Putamen (tissue), 1 donor: ENCODE data around the gene OR2V1.
"Not testable (repeated sequence)": the region's sequence is repeated elsewhere in the genome, so short reads cannot be mapped to it uniquely, and the experiment has no call there.

Experiments used
- DNase-seq: peaks from one replicate; pipeline ENCODE4 v3.0.0-alpha.2; 2016; ENCODE audit warnings: low spot score

The OR2V1 gene, protein sequence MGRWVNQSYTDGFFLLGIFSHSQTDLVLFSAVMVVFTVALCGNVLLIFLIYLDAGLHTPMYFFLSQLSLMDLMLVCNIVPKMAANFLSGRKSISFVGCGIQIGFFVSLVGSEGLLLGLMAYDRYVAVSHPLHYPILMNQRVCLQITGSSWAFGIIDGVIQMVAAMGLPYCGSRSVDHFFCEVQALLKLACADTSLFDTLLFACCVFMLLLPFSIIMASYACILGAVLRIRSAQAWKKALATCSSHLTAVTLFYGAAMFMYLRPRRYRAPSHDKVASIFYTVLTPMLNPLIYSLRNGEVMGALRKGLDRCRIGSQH

DNA sequence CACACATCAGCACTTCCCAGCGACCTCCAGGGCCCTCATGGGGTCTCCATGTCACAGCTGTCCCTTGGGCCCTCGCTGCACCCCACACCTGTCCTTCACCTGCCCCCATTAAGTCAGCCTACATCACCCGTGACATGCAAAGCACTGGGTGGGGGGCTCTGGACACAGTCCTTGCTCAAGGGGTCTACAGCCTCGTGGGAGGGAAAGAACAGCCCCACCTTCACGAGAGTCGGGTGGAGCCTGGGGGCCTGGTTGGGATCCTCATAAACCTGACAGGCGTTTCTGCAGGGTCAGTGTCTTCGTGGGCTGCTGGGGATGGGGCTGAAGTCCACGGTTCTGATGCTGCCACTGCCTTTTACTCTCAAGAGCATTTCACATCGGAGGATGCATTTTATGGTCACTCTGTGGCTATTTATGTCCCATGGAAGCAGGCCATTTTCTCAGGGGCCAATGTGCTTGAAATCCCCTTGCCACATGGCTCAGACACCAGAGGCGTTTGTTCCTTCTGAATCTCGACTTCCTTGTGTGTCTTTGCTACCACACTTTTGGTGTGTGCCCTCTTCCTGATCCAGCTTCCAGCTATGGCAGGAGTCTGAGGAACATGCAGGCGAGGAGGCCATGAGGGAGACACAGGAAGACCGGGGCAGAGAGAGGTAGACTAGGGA, at the start of gene OR2V1:
Gene OR2V1, minus strand, starts transcription at position 338 of the 665 bp plus-strand sequence. CDS start 5,865 bp downstream, outside the sequence.
- DNase-seq = no peak

GRCh38 chr5:181177559-181177958, 46.6 kb upstream of the OR2V1 start:
- not testable (repeated sequence) for DNase-seq

GRCh38 chr5:181176254-181176952, 45.4 kb upstream of the OR2V1 start:
- DNase-seq = no peak

GRCh38 chr5:181173420-181174342, 42.7 kb upstream of the OR2V1 start:
- DNase-seq = no peak

DNA sequence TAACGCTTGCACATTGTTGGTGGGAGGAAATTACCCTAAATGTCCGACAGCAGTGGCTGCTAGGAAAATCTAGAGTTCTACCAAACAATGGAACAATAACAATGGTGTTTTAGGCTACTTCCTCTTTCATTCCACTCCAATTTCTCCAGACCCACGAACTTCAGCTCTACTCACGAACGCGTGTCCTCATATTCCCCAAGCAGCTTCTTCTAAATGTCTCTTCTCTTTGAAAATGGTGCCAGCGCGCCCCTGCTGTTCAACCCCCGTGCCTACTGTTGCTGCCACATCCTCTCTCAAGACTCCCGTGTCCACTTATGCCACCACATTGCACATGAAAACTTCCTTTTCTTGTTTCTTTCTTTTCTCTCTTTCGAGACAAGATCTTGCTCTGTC, 42.1 kb upstream of the OR2V1 start:
- DNase-seq = no peak

DNA sequence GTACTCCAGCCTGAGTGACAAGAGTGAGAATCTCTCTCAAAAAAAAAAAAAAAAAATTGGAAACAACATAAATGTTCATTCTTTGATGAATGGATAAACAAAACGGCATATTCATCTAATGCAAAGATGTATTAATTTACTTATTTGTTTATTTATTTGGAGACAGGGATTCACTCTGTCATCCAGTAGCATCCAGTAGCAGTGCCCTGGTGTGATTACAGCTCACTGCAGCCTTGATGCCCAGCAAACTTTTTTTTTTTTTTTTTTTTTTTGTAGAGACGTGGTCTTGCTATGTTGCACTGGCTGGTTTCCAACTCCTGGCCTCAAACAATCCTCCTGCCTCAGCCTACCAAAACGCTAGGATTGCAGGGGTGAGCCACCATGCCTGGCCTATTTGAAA, 40.8 kb upstream of the OR2V1 start:
- DNase-seq = no peak

DNA sequence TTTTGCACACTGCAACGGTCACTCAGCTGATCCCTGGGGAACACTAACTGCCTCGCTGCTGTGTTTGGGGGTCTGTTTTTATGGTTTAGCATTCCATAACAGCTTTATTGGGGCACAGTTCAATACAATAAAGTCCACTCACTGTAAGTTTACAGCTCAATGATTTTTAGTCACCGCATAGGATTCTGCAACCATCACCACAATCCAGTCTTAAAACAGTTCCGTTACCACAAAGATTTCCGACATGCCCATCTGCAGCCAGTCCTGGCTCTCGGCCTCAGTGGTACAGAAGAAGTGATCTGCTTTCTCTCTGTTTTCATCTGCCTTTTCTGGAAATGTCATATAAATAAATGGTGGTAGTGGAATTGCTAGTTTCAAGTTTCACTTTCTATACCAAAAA, 40.0 kb upstream of the OR2V1 start:
- no peak for DNase-seq

- DNase-seq = no peak
Observed at GRCh38 chr5:181170237-181170825, 39.4 kb upstream of the OR2V1 start.

DNA sequence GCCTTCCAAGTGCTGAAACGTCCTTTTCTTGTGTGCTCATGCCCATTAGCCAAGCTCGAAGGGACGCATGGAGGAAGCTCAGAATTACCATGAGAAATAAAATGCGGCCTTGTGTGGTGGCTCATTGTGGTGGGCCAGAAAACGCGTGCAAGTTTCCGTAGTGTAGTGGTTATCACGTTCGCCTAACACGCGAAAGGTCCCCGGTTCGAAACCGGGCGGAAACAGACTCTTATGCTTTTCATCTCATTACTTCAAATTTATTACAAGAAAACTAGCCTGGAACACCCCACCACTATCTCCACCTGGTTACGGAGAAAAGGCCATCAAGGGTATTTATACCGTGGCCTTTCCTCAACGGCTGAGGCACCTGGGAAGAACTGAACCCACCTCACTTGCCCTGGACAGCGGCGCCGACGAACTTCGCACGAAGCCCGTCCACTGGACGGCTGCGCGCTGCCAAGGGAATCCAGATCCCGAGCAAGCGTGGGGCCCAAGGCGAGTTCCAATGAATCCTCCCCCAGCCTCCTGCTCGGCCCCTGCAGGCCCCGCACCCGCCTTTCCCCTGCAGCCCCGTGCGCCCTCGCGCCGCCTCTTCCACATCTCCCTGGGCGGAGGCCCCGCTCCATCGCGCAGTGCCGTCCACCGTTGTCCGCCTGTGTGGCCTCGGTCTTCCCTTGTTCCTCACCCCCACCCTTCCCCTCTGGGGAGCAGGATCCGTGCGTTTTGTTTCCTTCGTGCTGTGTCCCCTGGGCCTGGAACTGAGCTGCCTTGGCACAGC, 38.7 kb upstream of the OR2V1 start:
- DNase-seq = not testable (repeated sequence)

DNA sequence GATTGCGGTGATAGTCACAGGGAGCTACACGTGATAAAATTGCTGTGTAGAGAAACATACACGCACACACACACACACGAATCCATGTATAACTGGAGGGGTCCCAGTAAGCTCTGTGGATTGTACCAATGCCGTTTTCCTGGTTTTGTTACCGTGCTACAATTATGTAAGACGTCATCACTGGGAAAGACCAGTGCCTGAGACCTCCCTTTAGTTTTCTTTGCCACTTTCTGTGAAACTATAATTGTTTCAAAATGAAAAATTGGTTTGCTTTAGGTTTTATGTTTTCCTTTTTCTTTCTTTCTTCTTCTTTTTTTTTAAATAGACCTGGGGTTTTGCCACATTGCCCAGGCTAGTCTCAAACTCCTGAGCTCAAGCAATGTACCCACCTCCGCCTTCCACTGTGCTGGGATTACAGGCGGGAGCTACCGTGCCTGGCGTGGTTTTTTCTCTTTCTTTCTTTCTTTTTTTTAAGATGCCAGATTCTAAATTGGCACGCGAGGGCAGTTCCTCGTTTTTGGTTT, 37.7 kb upstream of the OR2V1 start:
- no peak for DNase-seq

GRCh38 chr5:181167814-181168488, 37.0 kb upstream of the OR2V1 start:
- no peak for DNase-seq

DNA sequence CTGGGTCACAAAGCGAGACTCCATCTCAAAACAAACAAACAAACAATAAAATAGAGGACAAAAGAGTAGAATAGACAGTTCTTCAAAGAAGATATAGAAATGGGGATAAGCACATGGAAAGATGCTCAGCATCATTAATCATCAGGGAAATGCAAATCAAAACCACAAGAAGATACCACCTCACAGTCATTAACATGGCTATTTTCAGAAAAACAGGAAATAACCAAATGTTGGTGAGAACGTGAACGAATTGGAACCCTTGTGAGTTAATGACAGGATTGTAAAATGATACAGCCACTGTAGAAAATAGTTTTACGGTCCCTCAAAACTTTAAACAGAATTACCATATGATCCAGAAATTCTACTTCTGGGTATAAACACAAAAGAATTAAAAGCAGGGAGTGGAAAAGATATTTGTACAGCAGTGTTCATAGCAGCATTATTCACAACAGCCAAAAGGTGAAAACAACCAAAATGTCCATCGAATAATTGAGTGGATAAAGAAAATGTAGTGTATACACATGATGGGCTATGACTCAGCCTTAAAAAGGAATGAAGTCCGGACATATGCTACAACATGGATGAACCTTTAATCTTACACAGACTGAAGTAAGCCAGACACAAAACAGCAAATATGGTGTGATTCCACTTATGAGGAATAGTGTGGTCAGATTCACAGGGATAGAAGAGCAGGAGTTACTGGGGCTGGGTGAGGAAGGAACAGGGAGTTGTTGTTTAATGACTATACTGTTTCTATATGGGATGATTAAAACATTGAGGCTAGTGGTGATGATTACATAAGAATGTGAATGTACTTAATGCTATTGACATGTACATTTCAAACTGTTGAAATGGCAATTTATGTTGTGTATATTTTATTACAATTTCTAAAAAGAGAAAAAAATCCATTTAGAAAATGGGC, 36.1 kb upstream of the OR2V1 start:
- no peak for DNase-seq

GRCh38 chr5:181164076-181164952, 33.3 kb upstream of the OR2V1 start:
- no peak for DNase-seq

DNA sequence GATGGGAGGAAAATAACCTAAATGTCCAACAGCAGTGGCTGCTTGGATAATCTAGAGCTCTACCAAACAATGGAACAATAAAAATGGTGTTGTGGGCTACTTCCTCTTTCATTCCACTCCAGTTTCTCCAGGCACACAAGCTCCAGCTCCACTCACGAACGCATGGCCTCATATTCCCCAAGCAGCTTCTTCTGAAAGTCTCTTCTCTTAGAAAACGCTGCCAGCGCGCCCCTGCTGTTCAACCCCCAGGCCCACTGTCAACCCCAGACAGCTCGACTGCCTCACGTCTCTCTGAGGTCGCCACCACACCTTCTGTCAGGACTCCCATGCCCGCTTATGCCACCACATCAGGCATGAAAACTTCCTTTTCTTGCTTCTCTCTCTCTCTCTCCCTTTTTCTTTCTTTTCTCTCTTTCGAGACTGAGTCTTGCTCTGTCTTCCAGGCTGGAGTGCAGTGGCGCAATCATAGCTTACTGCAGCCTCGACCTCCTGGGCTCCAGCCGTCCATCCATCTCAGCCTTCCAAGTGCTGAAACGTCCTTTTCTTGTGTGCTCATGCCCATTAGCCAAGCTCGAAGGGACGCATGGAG, 32.6 kb upstream of the OR2V1 start:
- DNase-seq = no peak

DNA sequence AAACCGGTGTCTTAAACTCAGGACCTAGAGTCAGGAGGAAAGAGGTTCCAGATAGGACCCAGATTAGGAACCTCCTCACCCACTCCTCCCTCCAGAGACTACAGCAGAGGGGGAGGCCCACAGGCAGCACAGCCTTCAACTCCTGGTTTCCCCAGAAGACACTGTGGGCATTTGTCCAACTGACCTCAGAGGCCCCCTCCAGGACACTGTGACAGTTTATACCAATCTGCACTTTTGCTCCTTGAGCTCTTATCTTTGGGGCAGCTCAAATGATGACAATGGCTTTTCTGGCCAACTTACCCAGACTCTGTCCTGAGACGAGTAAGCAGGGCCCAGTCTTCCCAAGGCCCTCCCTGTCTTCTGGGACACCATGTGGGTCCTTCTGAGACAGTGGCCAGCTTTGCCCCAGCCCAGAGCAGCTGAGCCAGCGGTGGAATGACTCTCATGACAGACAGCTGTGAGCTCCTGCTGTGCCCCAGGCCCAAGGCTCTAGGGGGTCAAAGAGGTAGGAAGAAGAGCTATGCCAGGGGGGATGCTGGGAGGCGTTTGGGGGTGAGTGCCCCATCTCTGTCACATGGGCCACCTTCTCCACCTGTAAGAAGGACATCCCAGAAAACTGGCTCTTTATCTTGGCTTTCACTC, 30.7 kb upstream of the OR2V1 start:
- DNase-seq = no peak

DNA sequence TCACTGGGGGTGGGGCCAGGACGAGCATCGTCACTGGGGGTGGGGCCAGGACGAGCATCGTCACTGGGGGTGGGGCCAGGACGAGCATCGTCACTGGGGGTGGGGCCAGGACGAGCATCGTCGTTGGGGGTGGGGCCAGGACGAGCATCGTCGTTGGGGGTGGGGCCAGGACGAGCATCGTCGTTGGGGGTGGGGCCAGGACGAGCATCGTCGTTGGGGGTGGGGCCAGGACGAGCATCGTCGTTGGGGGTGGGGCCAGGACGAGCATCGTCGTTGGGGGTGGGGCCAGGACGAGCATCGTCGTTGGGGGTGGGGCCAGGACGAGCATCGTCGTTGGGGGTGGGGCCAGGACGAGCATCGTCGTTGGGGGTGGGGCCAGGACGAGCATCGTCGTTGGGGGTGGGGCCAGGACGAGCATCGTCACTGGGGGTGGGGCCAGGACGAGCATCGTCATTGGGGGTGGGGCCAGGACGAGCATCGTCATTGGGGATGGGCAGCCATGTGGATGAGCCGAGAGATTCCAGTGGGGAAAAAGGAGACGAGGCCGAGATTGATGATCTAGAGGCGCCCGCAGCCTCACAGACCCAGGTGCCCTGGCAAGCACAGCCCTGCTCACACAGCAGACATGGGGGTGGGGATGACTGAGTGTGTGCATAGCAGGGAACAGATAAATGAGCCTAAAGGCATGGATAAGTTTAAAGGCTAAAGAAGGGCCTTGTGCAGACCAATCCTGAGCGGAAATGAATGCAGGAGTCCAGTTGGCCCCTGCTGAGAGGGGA, 30.0 kb upstream of the OR2V1 start:
- peak; percentile 72 for DNase-seq
